Liver (tissue), 9 donors: ENCODE results near the gene SPEN. TPM values are rescaled to one million over a fixed set of nuclear protein-coding genes. Genes with fewer than 3 reads are reported as not detected.

ENCODE experiments used
- DNase-seq: peaks from one replicate; pipeline ENCODE4 v3.0.0-alpha.2; 2017; ENCODE audit warnings: low spot score
- H3K27ac ChIP-seq, 2 donors: one replicate each; pipeline ENCODE4 v1.7.0; 2013; ENCODE audit warnings: inconsistent platforms in 2 of 2, low read length in 2 of 2, control low read depth in 1 of 2, low read depth in 1 of 2, mild to moderate bottlenecking in 1 of 2
- H3K27me3 ChIP-seq, 4 donors: one replicate each; pipeline versions ENCODE4 v1.6.1 to v1.7.0; 2013; ENCODE audit warnings: low read length in 3 of 4, inconsistent platforms in 1 of 4, mild to moderate bottlenecking in 1 of 4, moderate library complexity in 1 of 4; ENCODE audit not compliant: control insufficient read depth in 4 of 4, insufficient read depth in 4 of 4
- H3K36me3 ChIP-seq, 4 donors: one replicate each; pipeline versions ENCODE4 v1.6.1 to v1.7.0; 2013; ENCODE audit warnings: low read length in 3 of 4, mild to moderate bottlenecking in 3 of 4, low read depth in 1 of 4, moderate library complexity in 1 of 4; ENCODE audit not compliant: control insufficient read depth in 4 of 4, insufficient read depth in 3 of 4
- H3K4me1 ChIP-seq, 4 donors: one replicate each; pipeline versions ENCODE4 v1.6.1 to v1.7.0; 2013; ENCODE audit warnings: low read length in 3 of 4, mild to moderate bottlenecking in 3 of 4, moderate library complexity in 1 of 4; ENCODE audit not compliant: control insufficient read depth in 4 of 4, insufficient read depth in 4 of 4
- H3K4me3 ChIP-seq, 3 donors: one replicate each; pipeline versions ENCODE4 v1.6.1 to v1.7.0; 2013; ENCODE audit warnings: low read length in 3 of 3, control low read depth in 1 of 3, low read depth in 1 of 3, mild to moderate bottlenecking in 1 of 3
- H3K9ac ChIP-seq, 2 donors: one replicate each; pipeline ENCODE4 v1.7.0; 2013; ENCODE audit warnings: low read length in 2 of 2, mild to moderate bottlenecking in 2 of 2, moderate library complexity in 2 of 2, control low read depth in 1 of 2, low read depth in 1 of 2
- H3K9me3 ChIP-seq, 4 donors: one replicate each; pipeline versions ENCODE4 v1.6.1 to v1.7.0; 2013; ENCODE audit warnings: low read length in 3 of 4; ENCODE audit not compliant: control insufficient read depth in 4 of 4
- EGR1 ChIP-seq, 2 donors: IDR thresholded peaks; 2 replicates each; pipeline ENCODE4 v1.6.1; 2016 to 2018; ENCODE audit warnings: antibody characterized with exemption in 2 of 2, low read depth in 2 of 2
- FOXA1 ChIP-seq: IDR thresholded peaks from 2 replicates; pipeline ENCODE4 v1.6.1; 2016; ENCODE audit warnings: antibody characterized with exemption
- FOXA2 ChIP-seq: IDR thresholded peaks from 2 replicates; pipeline ENCODE4 v1.6.1; 2016; ENCODE audit warnings: antibody characterized with exemption
- GABPA ChIP-seq, 2 donors: IDR thresholded peaks in 1 of 2; conservative IDR thresholded peaks in 1 of 2; 2 replicates each; pipeline ENCODE4 v1.6.1; 2016; ENCODE audit warnings: antibody characterized with exemption in 2 of 2, mild to moderate bottlenecking in 1 of 2, moderate library complexity in 1 of 2
- HNF4A ChIP-seq, 2 donors: conservative IDR thresholded peaks; 2 replicates each; pipeline ENCODE4 v1.6.1; 2016; ENCODE audit warnings: antibody characterized with exemption in 2 of 2, mild to moderate bottlenecking in 2 of 2
- HNF4G ChIP-seq: IDR thresholded peaks from 2 replicates; pipeline ENCODE4 v1.6.1; 2016; ENCODE audit warnings: antibody characterized with exemption
- JUND ChIP-seq, 2 donors: IDR thresholded peaks; 2 replicates each; pipeline ENCODE4 v1.6.1; 2016; ENCODE audit warnings: antibody characterized with exemption in 2 of 2
- MAX ChIP-seq: IDR thresholded peaks from 2 replicates; pipeline ENCODE4 v1.6.1; 2016; ENCODE audit warnings: antibody characterized with exemption
- NR2F2 ChIP-seq: IDR thresholded peaks from 2 replicates; pipeline ENCODE4 v1.6.1; 2016; ENCODE audit warnings: antibody characterized with exemption
- RAD21 ChIP-seq, 2 donors: IDR thresholded peaks; 2 replicates each; pipeline ENCODE4 v1.6.1; 2016; ENCODE audit warnings: antibody characterized with exemption in 2 of 2, mild to moderate bottlenecking in 2 of 2
- REST ChIP-seq: IDR thresholded peaks from 2 replicates; pipeline ENCODE4 v1.6.1; 2016; ENCODE audit warnings: antibody characterized with exemption, mild to moderate bottlenecking
- RXRA ChIP-seq, 2 donors: IDR thresholded peaks; 2 replicates each; pipeline ENCODE4 v1.6.1; 2017 to 2018; ENCODE audit warnings: antibody characterized with exemption in 2 of 2, mild to moderate bottlenecking in 1 of 2
- SP1 ChIP-seq: IDR thresholded peaks from 2 replicates; pipeline ENCODE4 v1.6.1; 2018; ENCODE audit warnings: antibody characterized with exemption, mild to moderate bottlenecking
- TAF1 ChIP-seq: conservative IDR thresholded peaks from 2 replicates; pipeline ENCODE4 v1.6.1; 2016; ENCODE audit warnings: antibody characterized with exemption, mild to moderate bottlenecking
- YY1 ChIP-seq: IDR thresholded peaks from 2 replicates; pipeline ENCODE4 v1.6.1; 2016; ENCODE audit warnings: antibody characterized with exemption, mild to moderate bottlenecking
- ZBTB33 ChIP-seq: IDR thresholded peaks from 2 replicates; pipeline ENCODE4 v1.6.1; 2016; ENCODE audit warnings: antibody characterized with exemption
- WGBS: extraction: QIAGEN DNeasy Blood & Tissue Kit; methylation state at CpG from one replicate; pipeline ENCODE4 v1.1.7; 2013; 5-methylcytosine and 5-hydroxymethylcytosine counted together
- polyA plus RNA-seq, 2 donors: library from polyadenylated mRNA; stranded (reverse) in 1 of 2; unstranded in 1 of 2; fragments of 200-250 nt in 1 of 2; fragments of >200 nt in 1 of 2; fragmentation: Nextera tagmentation in 1 of 2; extraction: Ambion mirVana in 1 of 2; gene quantifications; one replicate each; pipeline versions ENCODE4 v1.2.1 to v1.2.3, GENCODE V29; 2013 to 2015
- total RNA-seq, 2 donors: library from RNA; depleted of rRNA; stranded (reverse); fragments of >200 nt; gene quantifications; one replicate each; pipeline ENCODE4 v1.2.3, GENCODE V29; 2014
- TF ChIP-seq, protein P1 (sequence below): IDR thresholded peaks from 2 replicates; pipeline ENCODE4 v1.6.1; 2016; ENCODE audit warnings: antibody characterized with exemption
- TF ChIP-seq, protein P2 (sequence below): fragments of 150-350 bp; IDR thresholded peaks from 2 replicates; pipeline ENCODE4 v1.5.1; 2017; ENCODE audit warnings: improper control_type of control experiment, low read depth, low read length; ENCODE audit not compliant: missing input control
- donor health status: healthy.
- donor health status: healthy.
- donor health status: healthy.
- donor health status: healthy.
- donor health status: healthy.

Gene SPEN
- total and polyA plus RNA-seq, 4 donors, result 7.4 to 29.4 (median 15.2) TPM

GRCh38 chr1:15837931-15838330 lies 9.6 kb upstream of the SPEN start:
- H3K27me3 ChIP-seq, result no peaks in the 10 kb centered on the region
- WGBS, result 81% methylated on average over 7 of the region's 7 CpGs
- no peak for DNase-seq
- no peak overlapping the region for H3K4me3 ChIP-seq
- no peaks in the 10 kb centered on the region for H3K36me3 ChIP-seq
- no peaks in the 10 kb centered on the region for H3K9me3 ChIP-seq
- TF ChIP-seq ZBTB33 (no peak), RAD21 (IDR thresholded peaks at IDR 0.05) (no peak)
- H3K27ac ChIP-seq, result peak overlapping the region in 1 of 2 donors; percentile 99
- peaks cover 0 to 11% (median 5%) of the 10 kb centered on the region in 4 donors for H3K4me1 ChIP-seq
- H3K9ac ChIP-seq, result peak overlapping the region in 1 of 2 donors; percentile 47

DNA sequence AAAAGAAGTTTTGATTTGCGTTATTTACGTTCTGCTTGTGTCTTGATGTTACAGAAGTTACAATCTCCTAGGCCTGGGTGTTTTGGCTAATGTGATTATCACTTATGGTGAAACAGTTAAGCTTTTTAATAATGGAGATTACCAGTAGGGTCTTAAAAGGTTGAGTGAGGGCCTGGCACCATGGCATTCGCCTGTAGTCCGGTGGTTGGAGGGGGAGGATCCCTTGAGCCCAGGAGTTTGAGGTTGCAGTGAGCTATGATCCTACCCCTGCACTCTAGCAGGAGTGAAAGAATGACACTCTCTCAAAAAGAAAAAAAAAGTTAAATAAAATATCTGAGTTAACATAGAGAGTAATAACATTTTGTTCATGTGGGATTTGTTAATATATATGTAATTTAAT lies 8.8 kb upstream of the SPEN start:
- no peaks in the 10 kb centered on the region for H3K36me3 ChIP-seq
- TF ChIP-seq, protein P1, sequence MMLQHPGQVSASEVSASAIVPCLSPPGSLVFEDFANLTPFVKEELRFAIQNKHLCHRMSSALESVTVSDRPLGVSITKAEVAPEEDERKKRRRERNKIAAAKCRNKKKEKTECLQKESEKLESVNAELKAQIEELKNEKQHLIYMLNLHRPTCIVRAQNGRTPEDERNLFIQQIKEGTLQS, result no peak
- TF ChIP-seq NR2F2 (no peak), HNF4A (conservative IDR thresholded peaks at IDR 0.05) (no peak), REST (no peak), MAX (no peak), ZBTB33 (no peak), FOXA1 (no peak), FOXA2 (no peak), YY1 (no peak), TAF1 (no peak), RAD21 (IDR thresholded peaks at IDR 0.05) (no peak), GABPA (IDR thresholded peaks at IDR 0.05 in 1 of 2, conservative IDR thresholded peaks at IDR 0.05 in 1 of 2) (no peak), JUND (IDR thresholded peaks at IDR 0.05) (no peak), EGR1 (IDR thresholded peaks at IDR 0.05; ENCODE audit: low read depth in 2 of 2) (no peak), RXRA (IDR thresholded peaks at IDR 0.05) (no peak), HNF4G (no peak), SP1 (no peak)
- TF ChIP-seq, protein P2, sequence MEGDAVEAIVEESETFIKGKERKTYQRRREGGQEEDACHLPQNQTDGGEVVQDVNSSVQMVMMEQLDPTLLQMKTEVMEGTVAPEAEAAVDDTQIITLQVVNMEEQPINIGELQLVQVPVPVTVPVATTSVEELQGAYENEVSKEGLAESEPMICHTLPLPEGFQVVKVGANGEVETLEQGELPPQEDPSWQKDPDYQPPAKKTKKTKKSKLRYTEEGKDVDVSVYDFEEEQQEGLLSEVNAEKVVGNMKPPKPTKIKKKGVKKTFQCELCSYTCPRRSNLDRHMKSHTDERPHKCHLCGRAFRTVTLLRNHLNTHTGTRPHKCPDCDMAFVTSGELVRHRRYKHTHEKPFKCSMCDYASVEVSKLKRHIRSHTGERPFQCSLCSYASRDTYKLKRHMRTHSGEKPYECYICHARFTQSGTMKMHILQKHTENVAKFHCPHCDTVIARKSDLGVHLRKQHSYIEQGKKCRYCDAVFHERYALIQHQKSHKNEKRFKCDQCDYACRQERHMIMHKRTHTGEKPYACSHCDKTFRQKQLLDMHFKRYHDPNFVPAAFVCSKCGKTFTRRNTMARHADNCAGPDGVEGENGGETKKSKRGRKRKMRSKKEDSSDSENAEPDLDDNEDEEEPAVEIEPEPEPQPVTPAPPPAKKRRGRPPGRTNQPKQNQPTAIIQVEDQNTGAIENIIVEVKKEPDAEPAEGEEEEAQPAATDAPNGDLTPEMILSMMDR, result no peak
- no peak overlapping the region for H3K9ac ChIP-seq
- peak; percentile 12 for DNase-seq
- no peaks in the 10 kb centered on the region for H3K9me3 ChIP-seq
- no peak overlapping the region for H3K4me3 ChIP-seq
- WGBS, result 96% methylated on average over 4 of the region's 4 CpGs
- H3K4me1 ChIP-seq, result peaks cover 0 to 11% (median 6%) of the 10 kb centered on the region in 4 donors
- no peak overlapping the region for H3K27ac ChIP-seq
- no peaks in the 10 kb centered on the region for H3K27me3 ChIP-seq
